ENCODE measurements around the gene FOXP3. TPM values are rescaled to one million over a fixed set of nuclear protein-coding genes. Genes with fewer than 3 reads are reported as not detected.

FOXP3 gene
- total and polyA plus RNA-seq, 2 of the 8 experiments (the other 6 are each of a cell fraction or from before 2014, with no cell fraction given): 0.37 to 0.54 TPM

GRCh38 chrX:49233887-49234555 is 30.5 kb downstream of the FOXP3 start:
- Histone ChIP-seq H3K9me3 (ENCODE audit: insufficient read depth in 2 of 2, low read depth in 1 of 2, low read length in 1 of 2) (no peaks in the 10 kb centered on the region), H3K23ac (ENCODE audit: insufficient read length) (no peak overlapping the region), H3K27me3 (replicated peaks in 1 of 4; ENCODE audit: control insufficient read depth in 3 of 4, extremely low read depth in 1 of 4, insufficient read depth in 3 of 4, low read length in 3 of 4) (no peaks in the 10 kb centered on the region), H3K56ac (replicated peaks; ENCODE audit: insufficient read length, low read depth, low read length) (no peak overlapping the region), H4K8ac (ENCODE audit: extremely low read depth, insufficient read depth, low read length) (no peak overlapping the region), H3K9ac (replicated peaks in 1 of 4; ENCODE audit: extremely low read depth in 1 of 4, low read depth in 3 of 4, low read length in 3 of 4) (no peak overlapping the region), H2BK12ac (ENCODE audit: low read depth, low read length) (no peak overlapping the region), H3K18ac (ENCODE audit: extremely low read depth, low read length) (no peak overlapping the region), H4K5ac (ENCODE audit: insufficient read length, low read depth, low read length) (no peak overlapping the region), H3K4me1 (replicated peaks in 1 of 4; ENCODE audit: control insufficient read depth in 3 of 4, insufficient read depth in 4 of 4, low read length in 3 of 4) (peaks cover 0 to 6% (median 1%) of the 10 kb centered on the region in 4 experiments; a peak in 2 of 7 replicates), H4K20me1 (replicated peaks in 1 of 2; ENCODE audit: control insufficient read depth in 1 of 2, insufficient read depth in 2 of 2, low read length in 2 of 2) (no peaks in the 10 kb centered on the region), H4K91ac (replicated peaks; ENCODE audit: insufficient read length, low read length) (no peak overlapping the region), H2BK15ac (ENCODE audit: low read length) (no peak overlapping the region), H3K4ac (replicated peaks; ENCODE audit: insufficient read length, low read depth, low read length) (no peak overlapping the region), H3K14ac (ENCODE audit: insufficient read length) (no peak overlapping the region), H3K36me3 (ENCODE audit: control insufficient read depth in 2 of 4, insufficient read depth in 4 of 4, low read length in 3 of 4) (no peaks in the 10 kb centered on the region), H3K4me2 (ENCODE audit: insufficient read depth in 1 of 2, low read depth in 2 of 2, low read length in 2 of 2) (no peak overlapping the region), H3K27ac (ENCODE audit: low read depth, low read length) (no peak overlapping the region), H2AK5ac (ENCODE audit: low read depth, low read length) (no peak overlapping the region), H3K23me2 (ENCODE audit: low read depth, low read length) (peaks cover 9% of the 10 kb centered on the region; the same call in 1 of the 2 replicates), H2BK20ac (ENCODE audit: low read length) (no peak overlapping the region), H3K79me1 (ENCODE audit: low read depth, low read length) (no peaks in the 10 kb centered on the region), H2BK5ac (ENCODE audit: low read depth, low read length) (no peak overlapping the region), H3K4me3 (ENCODE audit: extremely low read depth in 1 of 4, insufficient read depth in 2 of 4, low read depth in 3 of 4, low read length in 4 of 4) (no peak overlapping the region), H2AFZ (ENCODE audit: low read length) (no peak overlapping the region), H2BK120ac (replicated peaks; ENCODE audit: low read depth, low read length) (no peak overlapping the region), H3K79me2 (ENCODE audit: control insufficient read depth in 1 of 2, insufficient read depth in 2 of 2, low read length in 2 of 2) (no peaks in the 10 kb centered on the region)
- ChIA-PET POLR2A (ENCODE audit: partially characterized antibody) (interaction anchor here (0.8 to 1.5 kb wide), 2 partner anchors 26 to 35 kb away, joined by 3 to 4 read pairs; no protein-coding TSS in a partner anchor), CTCF (ENCODE audit: partially characterized antibody) (interaction anchor here (2.7 kb wide), 1 partner anchor 41 kb away, joined by 11 read pairs; no protein-coding TSS in a partner anchor)
- TF ChIP-seq EP300 (IDR thresholded peaks at IDR 0.05; ENCODE audit: borderline replicate concordance in 1 of 2, low read depth in 2 of 2, low read length in 2 of 2) (no peak), ATF2 (IDR thresholded peaks at IDR 0.05; ENCODE audit: low read length) (no peak), KDM1A (IDR thresholded peaks at IDR 0.05; ENCODE audit: borderline replicate concordance, low read length) (no peak), YY1 (IDR thresholded peaks at IDR 0.05; ENCODE audit: low read depth, low read length) (no peak), CBX8 (IDR thresholded peaks at IDR 0.05; ENCODE audit: borderline replicate concordance, low read depth, low read length) (no peak), KDM5A (IDR thresholded peaks at IDR 0.05; ENCODE audit: low read length) (no peak), SP2 (IDR thresholded peaks at IDR 0.05; ENCODE audit: low read length) (no peak), EGR1 (IDR thresholded peaks at IDR 0.05; ENCODE audit: borderline replicate concordance, low read depth, low read length) (no peak)
- TF ChIP-seq, protein P1, sequence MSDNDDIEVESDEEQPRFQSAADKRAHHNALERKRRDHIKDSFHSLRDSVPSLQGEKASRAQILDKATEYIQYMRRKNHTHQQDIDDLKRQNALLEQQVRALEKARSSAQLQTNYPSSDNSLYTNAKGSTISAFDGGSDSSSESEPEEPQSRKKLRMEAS (IDR thresholded peaks at IDR 0.05): no peak
- DNase-seq (ENCODE audit: low read depth in 1 of 2, low spot score in 2 of 2) (no peak), FAIRE-seq (no peak)
- 81% methylated on average over 9 of the region's 56 CpGs; no CpG with 5 or more reads in 1 of the 2 experiments for WGBS, 2 experiments (ENCODE audit: extremely low coverage in 1 of 2, insufficient coverage in 1 of 2, insufficient read length in 1 of 2, insufficient replicate concordance in 2 of 2, low coverage in 1 of 2, low lambda C conversion rate in 2 of 2, missing lambda C conversion rate in 1 of 2)

Data from H1 (cell line).